ENCODE measurements around the gene EML1.

The EML1 gene

GRCh38 chr14:99872786-99873440, 79.7 kb downstream of the EML1 start:
- DNase-seq (ENCODE audit: low read depth in 2 of 2), result no peak

GRCh38 chr14:99873653-99874052, 80.4 kb downstream of the EML1 start:
- no peak for DNase-seq (ENCODE audit: low read depth in 2 of 2)

DNA sequence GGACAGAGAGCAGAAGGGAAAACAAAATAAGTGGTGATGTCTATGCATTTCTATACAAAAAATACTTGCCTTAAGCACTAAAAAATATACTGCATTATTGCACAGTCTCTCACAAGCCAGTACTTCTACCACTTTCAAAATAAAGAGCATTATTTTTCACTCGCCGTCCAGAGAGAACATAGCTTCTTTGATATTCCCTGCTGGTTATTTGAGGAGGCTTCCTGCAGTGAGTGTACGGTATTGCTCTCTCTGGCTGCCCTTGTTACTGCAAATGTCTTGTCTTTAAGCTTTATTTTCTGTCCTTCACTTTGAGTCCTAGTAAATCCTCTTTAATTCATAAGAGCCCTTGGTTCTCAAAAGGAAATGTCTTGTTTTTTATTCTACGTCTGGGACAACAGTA, 81.1 kb downstream of the EML1 start:
- DNase-seq (ENCODE audit: low read depth in 2 of 2), result no peak

- DNase-seq (ENCODE audit: low read depth in 2 of 2), result no peak
Observed at GRCh38 chr14:99875421-99875820, 82.2 kb downstream of the EML1 start.

GRCh38 chr14:99875836-99876235, 82.6 kb downstream of the EML1 start:
- no peak for DNase-seq (ENCODE audit: low read depth in 2 of 2)

GRCh38 chr14:99876406-99876805, 83.2 kb downstream of the EML1 start:
- no peak for DNase-seq (ENCODE audit: low read depth in 2 of 2)

- no peak for DNase-seq (ENCODE audit: low read depth in 2 of 2)
Observed at GRCh38 chr14:99878563-99878962, 85.3 kb downstream of the EML1 start.

DNA sequence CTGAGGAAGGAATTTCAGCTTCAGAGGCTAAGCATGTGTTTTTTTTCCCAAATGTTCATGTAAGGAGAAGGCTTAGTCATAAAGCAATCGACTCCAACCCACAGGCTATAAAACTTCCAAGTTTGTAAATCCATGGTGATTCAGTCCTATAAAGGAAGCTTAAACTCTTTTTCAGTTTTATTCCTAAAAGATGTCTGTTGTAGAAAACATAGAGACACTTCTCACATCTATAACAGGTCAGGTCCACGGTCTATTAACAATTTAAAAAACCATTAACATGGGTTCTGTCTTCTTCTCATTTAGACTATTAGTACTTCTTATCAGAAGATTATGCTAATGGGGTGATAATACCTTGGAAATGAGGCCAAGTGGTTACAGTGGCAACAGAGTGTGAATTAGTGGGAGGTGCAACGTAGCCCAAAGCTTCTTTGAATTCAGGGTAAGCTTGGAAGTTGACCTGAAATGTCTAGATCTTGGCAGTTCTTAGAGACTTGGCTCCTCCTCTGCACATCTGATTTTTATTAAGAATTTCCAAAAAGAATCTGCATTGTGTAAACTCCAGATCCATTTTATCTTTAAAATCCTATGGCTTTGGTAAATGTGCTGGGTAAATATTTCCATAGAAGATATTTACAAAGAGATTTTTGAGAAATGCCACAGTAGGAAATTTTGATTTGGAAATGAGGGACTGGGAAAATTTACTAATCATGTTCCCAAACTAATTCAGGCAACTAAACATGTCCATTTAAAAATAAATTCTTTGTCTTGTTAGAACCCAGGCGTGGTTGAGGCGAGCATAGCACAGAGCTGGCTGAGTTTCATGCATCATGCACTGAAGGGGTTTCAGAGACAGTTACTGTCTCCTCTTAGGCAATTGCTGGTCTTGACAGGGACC, 86.4 kb downstream of the EML1 start:
- DNase-seq (ENCODE audit: low read depth in 2 of 2), result no peak

GRCh38 chr14:99880651-99881420, 87.6 kb downstream of the EML1 start:
- DNase-seq (ENCODE audit: low read depth in 2 of 2), result no peak

- no peak for DNase-seq (ENCODE audit: low read depth in 2 of 2)
Observed at GRCh38 chr14:99883866-99884650, 90.8 kb downstream of the EML1 start.

GRCh38 chr14:99884834-99885648, 91.8 kb downstream of the EML1 start:
- no peak for DNase-seq (ENCODE audit: low read depth in 2 of 2)

DNA sequence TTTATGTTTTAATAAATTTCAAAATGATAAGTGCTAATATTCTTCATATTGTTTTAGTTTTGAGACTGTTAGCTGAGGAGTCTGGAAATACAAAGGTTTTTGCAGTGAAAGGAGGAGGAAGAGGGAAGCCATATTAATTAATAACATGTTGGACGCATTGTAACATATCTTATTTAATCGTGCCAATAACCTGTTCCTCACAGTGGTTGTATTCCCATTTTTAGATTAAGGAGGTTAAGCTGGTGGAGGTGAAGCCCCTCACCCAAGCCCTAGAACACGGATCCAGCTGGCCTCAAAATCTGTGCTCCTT, 92.4 kb downstream of the EML1 start:
- no peak for DNase-seq (ENCODE audit: low read depth in 2 of 2)

DNA sequence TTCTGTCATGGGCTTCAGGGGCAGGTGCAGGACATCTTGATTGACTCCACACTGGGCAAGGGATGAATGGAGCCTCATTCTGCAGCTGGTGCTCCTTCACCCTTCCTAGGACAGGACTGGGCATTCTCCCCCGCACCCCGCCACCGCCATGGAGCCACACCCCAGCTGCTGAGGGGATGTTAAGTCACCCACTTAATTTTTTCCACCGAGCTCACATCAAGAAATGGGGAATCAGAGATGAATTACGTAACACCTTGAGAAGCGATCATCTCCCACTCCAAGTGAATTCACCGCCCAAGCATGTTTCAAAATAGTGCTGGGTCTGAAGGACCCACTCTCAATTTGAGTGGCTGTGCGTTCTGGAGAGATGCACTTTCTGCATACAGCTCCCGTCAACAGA, 94.2 kb downstream of the EML1 start:
- no peak for DNase-seq (ENCODE audit: low read depth in 2 of 2)

- no peak for DNase-seq (ENCODE audit: low read depth in 2 of 2)
Observed at GRCh38 chr14:99888149-99888548, 94.9 kb downstream of the EML1 start.

GRCh38 chr14:99889268-99889667, 96.1 kb downstream of the EML1 start:
- no peak for DNase-seq (ENCODE audit: low read depth in 2 of 2)

GRCh38 chr14:99891266-99891665, 98.1 kb downstream of the EML1 start:
- no peak for DNase-seq (ENCODE audit: low read depth in 2 of 2)

DNA sequence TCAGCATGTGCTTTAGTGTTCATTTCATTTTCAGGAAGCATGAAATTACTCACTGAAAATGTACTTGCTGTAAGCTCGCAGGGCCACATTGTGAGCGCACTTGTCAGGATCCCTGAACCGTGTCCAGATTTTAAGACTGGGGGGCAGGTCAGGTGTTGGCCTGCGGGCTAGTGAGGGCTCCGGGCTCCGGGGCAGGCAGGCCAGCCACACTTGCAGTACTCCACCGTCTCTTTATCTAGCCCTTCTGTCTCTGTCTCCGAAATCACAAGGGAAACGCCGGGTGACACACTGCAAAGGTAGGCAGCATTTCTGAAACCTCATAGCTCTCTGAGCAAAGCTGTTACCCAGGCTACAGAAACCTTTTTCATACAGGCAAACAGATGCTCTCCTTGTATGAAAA, 98.7 kb downstream of the EML1 start:
- no peak for DNase-seq (ENCODE audit: low read depth in 2 of 2)

- no peak for DNase-seq (ENCODE audit: low read depth in 2 of 2)
Observed at GRCh38 chr14:99892406-99892805, 99.2 kb downstream of the EML1 start.

DNA sequence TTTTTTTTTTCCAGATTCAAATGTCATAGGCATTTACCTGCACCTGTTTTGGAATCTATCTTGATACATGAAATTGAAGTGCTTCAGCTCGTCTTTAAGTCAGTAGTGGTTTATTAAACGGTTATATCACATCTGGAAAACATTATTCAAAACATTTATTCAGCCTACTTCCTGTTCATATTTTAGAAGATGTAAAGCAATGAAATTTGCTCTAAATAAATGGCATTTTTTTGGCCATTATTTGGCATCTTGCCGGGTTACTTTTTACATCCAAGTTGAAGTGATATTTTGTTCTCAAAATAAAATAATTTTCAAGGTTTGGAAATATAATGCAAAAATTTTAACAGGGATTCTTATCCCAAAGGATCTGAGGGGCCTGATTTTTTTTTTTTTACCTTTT, 103.1 kb downstream of the EML1 start:
- no peak for DNase-seq (ENCODE audit: low read depth in 2 of 2)

GRCh38 chr14:99899578-99900178, 106.5 kb downstream of the EML1 start:
- DNase-seq (ENCODE audit: low read depth in 2 of 2), result no peak

DNA sequence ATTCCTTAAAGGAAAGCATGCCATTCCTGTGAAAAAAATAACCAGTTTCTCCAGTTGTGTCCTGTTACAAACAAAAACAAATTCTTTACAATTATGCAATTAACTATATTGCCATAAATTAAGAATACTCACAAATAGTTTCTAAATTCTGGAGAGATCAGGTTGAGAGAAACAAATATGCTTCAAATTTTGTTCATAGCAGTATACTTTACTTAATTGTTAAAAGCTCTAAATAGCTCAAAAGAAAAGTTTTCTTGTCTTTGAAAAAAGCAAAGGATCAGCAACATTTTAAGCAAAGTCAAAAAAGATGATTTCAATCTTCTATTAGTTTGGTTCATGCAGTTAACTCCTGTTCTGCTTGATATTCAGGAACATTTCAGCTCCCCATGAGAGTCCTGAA, 109.7 kb downstream of the EML1 start:
- no peak for DNase-seq (ENCODE audit: low read depth in 2 of 2)
